ENCODE data around the gene HCRTR1.

HCRTR1 gene

GRCh38 chr1:31625561-31626222 is 8.2 kb downstream of the HCRTR1 start:
- DNase-seq (ENCODE audit: low spot score) (peak; percentile 11), FAIRE-seq (no peak)

DNA sequence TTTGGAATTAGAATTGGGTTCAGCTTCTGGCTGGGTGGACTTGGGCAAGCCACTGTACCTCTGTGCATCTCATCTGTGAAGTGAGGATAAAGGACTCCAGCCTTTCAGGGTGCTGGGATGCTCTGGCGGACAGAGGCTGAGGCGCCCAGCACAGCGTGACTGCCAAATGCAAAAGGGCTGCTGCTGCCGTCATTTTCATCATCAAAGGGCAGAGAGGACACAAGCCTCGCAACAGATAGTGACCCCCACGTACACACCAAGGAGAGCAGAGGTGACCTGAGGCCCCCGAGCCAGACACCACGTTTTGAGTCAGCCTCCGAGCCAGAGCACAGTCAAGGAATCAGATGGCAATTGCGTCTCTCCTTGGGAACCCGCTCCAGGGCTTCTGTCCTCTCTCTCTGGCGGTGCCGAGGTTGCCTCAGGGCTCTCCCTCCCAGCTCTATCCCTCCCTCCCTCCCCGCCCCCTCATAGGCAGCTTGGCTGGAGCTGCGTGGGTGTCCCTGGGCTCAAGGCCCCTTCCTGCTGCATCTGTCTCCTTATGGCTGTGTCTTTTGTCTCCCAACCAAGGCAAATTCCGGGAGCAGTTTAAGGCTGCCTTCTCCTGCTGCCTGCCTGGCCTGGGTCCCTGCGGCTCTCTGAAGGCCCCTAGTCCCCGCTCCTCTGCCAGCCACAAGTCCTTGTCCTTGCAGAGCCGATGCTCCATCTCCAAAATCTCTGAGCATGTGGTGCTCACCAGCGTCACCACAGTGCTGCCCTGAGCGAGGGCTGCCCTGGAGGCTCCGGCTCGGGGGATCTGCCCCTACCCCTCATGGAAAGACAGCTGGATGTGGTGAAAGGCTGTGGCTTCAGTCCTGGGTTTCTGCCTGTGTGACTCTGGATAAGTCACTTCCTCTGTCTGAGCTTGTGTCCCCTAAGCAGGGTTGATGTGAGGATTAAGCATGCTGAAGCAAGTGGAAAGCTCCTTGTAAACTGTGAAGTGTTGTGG is 9.0 kb downstream of the HCRTR1 start:
- DNase-seq (ENCODE audit: low spot score): no peak
- FAIRE-seq: no peak

DNA sequence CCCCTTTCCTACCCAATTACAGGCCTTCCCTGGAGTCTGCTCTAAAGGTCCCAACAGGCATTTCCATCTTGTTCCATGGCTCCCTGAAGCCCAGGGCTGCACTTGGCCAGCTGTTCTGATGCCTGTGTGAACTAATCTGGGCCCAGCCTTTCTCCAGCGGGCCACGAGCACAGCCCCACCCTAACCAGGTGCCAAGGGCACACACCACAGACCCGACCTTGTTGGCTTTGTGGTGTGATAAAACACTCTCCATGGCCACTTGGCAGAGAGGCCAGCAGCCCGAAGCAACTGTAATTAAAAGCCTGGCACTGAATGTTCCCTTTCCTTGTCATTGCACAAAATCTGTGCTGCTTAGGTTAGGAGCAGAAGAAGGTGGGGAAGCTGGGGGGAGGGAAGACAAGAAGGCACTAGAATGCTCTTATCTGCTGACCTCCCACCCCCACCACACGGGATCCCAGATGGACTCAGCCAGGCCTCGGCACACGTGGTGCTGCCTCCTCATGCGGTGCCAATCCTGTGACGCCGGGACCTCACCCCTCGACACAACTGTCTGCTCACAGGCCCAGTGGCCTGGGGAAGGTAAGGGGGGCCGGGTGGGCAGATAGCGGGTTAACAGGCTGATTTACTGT is 9.9 kb downstream of the HCRTR1 start:
- no peak for FAIRE-seq

GRCh38 chr1:31627930-31628559 is 10.6 kb downstream of the HCRTR1 start:
- DNase-seq (ENCODE audit: low spot score) (no peak), FAIRE-seq (no peak)

More for the DNA sequence above, 9.9 kb downstream of the HCRTR1 start:
- no peak for DNase-seq (ENCODE audit: low spot score)

- no peak for DNase-seq (ENCODE audit: low spot score)
- FAIRE-seq: no peak
Measured at GRCh38 chr1:31628931-31629556, 11.6 kb downstream of the HCRTR1 start.

DNA sequence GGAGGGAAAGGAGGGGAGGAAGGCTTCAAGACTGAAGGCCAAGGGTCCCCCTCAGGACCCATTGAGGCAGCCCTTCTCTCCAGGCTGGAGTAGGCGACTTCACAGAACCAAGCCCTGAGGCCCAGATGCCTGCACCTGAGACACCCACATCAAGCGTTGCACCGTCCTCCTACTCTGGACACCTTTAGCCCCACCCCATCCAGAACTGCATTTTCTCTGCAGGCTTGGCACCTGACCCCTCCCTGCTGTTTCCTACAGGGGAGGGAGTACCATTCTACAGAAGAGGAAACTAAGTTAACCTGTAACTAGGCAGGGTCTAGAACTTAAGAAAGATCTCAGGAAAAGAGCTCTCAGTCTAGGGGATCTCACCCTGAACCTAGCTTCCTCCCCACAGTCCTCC is 15.2 kb downstream of the HCRTR1 start:
- FAIRE-seq (no peak), DNase-seq (ENCODE audit: low spot score) (no peak)

DNA sequence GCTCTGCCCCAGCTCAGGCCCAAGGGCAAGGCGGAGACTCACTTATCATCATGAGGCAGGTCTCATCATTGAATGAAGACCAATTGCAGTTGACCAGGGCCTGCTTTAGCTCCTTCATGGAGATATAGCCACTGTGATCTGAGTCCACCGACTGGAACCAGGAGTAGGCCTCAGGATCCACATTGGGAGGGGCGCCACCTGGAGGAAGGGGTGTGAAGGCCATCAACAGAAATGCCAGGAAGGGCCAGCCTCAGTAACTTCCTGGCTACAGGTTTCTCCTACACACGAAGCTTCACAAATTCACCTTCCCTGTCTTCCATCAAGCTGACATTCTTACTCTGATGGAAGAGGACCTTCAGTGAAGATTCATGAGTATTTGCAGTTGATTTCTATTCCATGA is 15.6 kb downstream of the HCRTR1 start:
- FAIRE-seq: no peak
- no peak for DNase-seq (ENCODE audit: low spot score)

- no peak for DNase-seq (ENCODE audit: low spot score)
- FAIRE-seq: no peak
Measured at GRCh38 chr1:31637915-31638673, 20.6 kb downstream of the HCRTR1 start.

DNA sequence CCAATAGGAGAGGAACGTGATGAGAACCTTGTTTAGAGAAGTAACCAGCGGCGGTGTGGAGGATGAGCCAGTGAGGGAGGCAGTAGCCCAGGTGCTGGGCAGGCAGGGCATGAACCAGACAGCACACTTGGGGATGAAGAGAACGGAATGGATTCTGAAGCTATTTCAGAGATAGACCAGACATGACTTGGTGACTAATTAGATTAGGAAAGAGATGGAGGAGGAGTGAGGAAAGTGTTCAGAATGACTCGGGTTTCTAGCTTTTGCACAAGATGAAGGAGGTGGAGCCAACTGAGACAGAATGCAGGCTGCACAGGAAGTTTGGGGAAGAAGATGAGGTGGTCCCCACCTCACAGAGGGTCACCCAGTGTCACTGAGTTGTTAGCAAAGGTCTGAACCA is 22.1 kb downstream of the HCRTR1 start:
- DNase-seq (ENCODE audit: low spot score) (peak; percentile 4), FAIRE-seq (no peak)

- no peak for DNase-seq (ENCODE audit: low spot score)
- no peak for FAIRE-seq
Measured at GRCh38 chr1:31640179-31640578, 22.7 kb downstream of the HCRTR1 start.

- no peak for DNase-seq (ENCODE audit: low spot score)
Measured at GRCh38 chr1:31640964-31641363, 23.5 kb downstream of the HCRTR1 start.

GRCh38 chr1:31642366-31642765 is 24.9 kb downstream of the HCRTR1 start:
- FAIRE-seq (no peak), DNase-seq (ENCODE audit: low spot score) (no peak)

More at GRCh38 chr1:31640964-31641363, 23.5 kb downstream of the HCRTR1 start:
- no peak for FAIRE-seq

DNA sequence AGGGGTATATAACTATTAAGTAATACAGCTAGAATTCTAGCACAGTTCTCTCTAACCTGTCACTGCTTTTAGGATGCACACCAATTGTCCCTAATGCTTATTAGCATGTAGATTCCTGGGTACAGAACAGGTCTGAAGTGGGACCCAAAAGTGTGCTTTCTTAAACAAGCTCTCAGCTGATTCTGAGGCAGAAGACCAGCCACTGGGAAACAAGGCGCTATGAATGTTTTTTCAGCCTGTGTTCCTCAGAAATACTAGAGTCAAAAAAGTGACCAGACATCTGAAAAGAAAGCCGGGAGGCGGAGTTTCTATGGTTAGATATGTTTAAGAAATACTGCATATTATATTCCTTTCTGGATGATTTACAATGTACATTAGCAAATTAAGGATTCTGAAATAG is 25.4 kb downstream of the HCRTR1 start:
- no peak for DNase-seq (ENCODE audit: low spot score)
- no peak for FAIRE-seq

DNA sequence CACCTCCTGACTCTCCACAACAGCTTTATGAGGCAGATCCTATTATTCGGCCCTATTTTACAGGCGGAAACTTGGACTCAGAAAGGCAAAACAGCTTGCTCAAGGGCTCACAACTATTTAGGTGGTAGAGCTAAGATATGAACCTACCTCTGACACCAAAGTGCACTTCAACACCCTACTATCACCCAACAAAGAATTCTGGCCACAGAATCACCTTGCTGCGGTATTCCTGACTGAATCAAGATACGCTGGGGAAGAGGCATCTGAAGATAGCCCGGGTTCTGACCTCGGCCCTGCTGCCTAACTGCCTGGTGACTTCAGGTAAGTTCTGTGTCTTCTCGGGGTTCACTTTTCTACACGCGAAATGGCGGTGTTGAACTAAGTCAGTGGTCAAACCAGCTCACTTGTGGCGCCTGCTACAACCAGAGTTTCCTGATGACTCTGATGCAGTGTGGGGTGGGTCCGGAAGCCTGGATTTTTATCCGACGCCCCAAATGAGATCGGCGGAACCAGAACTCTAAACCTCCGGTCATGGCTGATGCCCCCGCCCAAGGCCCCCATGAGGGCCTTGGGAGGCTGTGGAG is 26.6 kb downstream of the HCRTR1 start:
- FAIRE-seq (no peak), DNase-seq (ENCODE audit: low spot score) (no peak)

DNA sequence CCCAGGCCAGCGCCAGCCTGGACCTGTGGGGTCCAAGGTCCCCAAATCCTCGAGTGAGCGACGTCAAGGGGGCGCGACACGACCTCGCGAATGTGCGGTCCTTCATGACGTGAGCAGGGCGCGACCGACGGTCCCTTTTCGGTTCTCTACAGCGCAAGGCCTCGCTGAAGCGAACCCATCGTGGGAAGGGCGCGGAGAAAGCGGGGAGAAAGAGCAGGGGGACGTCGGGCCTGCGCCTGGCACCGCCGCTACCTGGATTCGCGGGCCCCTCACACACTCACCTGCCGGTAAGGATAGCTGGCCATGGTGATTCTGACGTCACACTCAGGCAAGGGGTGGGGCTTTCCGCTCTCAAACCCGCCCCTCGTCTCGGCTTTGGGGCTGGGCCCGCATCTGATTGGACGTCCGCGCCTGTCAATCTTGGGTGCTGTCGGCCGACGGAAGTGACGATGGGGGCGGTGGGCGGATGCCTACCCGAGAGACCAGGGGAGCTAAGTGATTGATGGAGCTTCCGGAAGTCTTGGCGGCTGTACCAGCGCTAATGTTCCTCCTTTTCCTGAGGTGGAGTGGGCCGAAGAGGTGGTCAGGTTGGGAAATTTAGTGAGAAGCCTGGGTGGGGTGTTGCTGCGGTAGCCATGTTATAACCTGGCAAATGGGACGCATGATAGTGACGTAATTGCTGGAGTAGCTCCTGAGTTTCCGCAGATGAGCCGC is 27.2 kb downstream of the HCRTR1 start, which contains the start of gene PEF1:
Gene PEF1 (minus strand): TSS at position 317 of the 714 bp plus-strand sequence. CDS start 12 bp downstream, at position 305.
- peak; percentile 86 for FAIRE-seq

DNA sequence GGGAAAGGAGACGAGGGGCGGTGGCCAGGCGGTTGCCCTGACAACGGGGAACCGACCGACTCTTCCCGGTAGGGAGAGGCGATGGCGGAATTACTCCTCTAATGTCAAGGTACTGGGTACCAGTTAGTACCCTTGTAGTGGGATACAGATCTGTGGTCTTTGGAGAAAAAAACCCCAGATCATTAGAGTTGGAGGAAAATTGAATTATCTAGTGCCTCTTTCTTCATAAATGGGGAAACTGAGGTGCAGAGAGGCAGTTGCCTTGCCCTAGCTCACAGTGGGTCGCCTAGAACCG is 27.7 kb downstream of the HCRTR1 start:
- DNase-seq (ENCODE audit: low spot score) (no peak), FAIRE-seq (no peak)

More for the DNA sequence above, 27.2 kb downstream of the HCRTR1 start, which contains the start of gene PEF1:
- DNase-seq (ENCODE audit: low spot score): peak; percentile 91

DNA sequence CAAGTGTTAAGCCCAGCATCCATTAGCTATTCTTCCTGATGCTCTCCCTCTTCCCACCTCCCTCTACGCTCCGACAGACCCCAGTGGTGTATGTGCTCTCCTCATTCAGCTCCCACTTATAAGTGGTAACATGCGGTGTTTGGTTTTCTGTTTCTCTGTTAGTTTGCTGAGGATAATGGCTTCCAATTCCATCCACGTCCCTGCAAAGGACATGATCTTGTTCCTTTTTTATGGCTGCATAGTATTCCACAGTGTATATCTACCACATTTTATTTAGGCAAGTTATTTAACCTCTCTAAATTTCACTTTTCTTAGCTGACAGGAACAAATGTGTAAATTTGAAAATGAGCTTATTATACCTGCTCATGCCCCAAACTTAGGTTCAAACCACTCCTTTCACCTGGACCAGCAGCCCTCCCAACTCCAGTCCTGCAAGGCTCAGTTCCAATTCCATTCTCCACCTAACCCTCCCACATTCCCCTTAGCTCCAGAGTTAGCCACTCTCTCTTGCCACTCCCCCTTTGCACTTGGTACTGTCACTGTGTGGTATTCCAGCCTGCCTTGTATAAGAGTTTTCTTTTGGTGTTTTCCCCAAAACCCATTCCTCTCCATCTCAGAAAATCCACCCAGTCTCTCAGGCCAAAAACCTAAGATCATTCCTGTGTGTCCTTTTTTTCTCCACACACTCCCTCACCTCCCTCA is 28.9 kb downstream of the HCRTR1 start:
- FAIRE-seq: no peak

GRCh38 chr1:31647106-31647505 is 29.6 kb downstream of the HCRTR1 start:
- no peak for DNase-seq (ENCODE audit: low spot score)
- no peak for FAIRE-seq

More for the DNA sequence above, 28.9 kb downstream of the HCRTR1 start:
- no peak for DNase-seq (ENCODE audit: low spot score)

DNA sequence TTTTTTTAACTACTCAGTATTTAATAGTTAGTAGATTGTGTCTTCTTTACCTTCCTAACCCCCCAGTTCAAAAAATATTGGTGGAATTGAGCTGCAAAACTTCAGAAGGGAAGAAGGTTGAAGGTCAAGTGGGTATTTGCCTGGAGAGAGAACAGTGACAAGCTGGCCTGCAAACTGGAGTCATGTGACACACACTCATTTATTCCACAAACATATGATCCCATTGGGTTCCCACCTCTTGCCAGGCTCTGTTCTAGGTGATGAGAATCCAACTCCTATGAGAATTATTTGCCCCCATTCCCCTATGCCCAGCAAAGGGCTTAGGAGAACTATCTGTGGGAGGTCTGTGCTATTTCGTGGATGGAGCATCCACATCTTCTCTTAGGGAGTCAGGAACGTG is 30.7 kb downstream of the HCRTR1 start:
- FAIRE-seq (no peak), DNase-seq (ENCODE audit: low spot score) (no peak)
